ENCODE data around the gene SPAG16. TPM values are rescaled to one million over a fixed set of nuclear protein-coding genes. Genes with fewer than 3 reads are reported as not detected.

SPAG16 gene
- total and polyA plus RNA-seq, 2 of the 13 experiments (the other 11 are each of a cell fraction or from before 2014, with no cell fraction given), result 9.6 to 26.5 TPM

GRCh38 chr2:213237787-213238186 lies 46.5 kb upstream of the SPAG16 start:
- Histone ChIP-seq H3K4me2 (ENCODE audit: low read depth, low read length) (no peak overlapping the region), H3K4me3 (replicated peaks in 1 of 3; ENCODE audit: insufficient read depth in 1 of 3, low read depth in 2 of 3, low read length in 3 of 3) (no peak overlapping the region), H3K9ac (ENCODE audit: insufficient read depth, low read depth, low read length) (no peak overlapping the region), H2AFZ (ENCODE audit: low read length) (no peak overlapping the region), H3K9me3 (ENCODE audit: low read length) (no peaks in the 10 kb centered on the region), H3K27ac (ENCODE audit: extremely low read length, insufficient read depth, low read length) (no peak overlapping the region), H4K20me1 (ENCODE audit: insufficient read depth, low read length) (no peaks in the 10 kb centered on the region), H3K79me2 (ENCODE audit: insufficient read depth, low read length) (no peaks in the 10 kb centered on the region), H3K27me3 (ENCODE audit: control insufficient read depth in 1 of 2, insufficient read depth in 2 of 2, low read length in 2 of 2) (no peaks in the 10 kb centered on the region), H3K4me1 (ENCODE audit: insufficient read depth, low read length) (peaks cover 28% of the 10 kb centered on the region), H3K36me3 (replicated peaks in 1 of 2; ENCODE audit: control insufficient read depth in 1 of 2, insufficient read depth in 2 of 2, low read length in 2 of 2) (no peaks in the 10 kb centered on the region)
- intact Hi-C loops (cut with micrococcal nuclease; ENCODE audit: unreplicated experiment) (loop anchor here (2.0 kb wide), 1 partner anchor 85 kb away; no protein-coding TSS in a partner anchor), in situ Hi-C loops (cut with HindIII; ENCODE audit: extremely low pct_ligation_motif_present, low pct_unique_long_range_greater_than_20kb) (no loop called here)
- FAIRE-seq (no peak), ATAC-seq (no peak), DNase-seq (ENCODE audit: low spot score) (no peak)
- 91% methylated on average over 2 of the region's 2 CpGs for WGBS (ENCODE audit: low lambda C conversion rate)
- ChIA-PET CTCF (ENCODE audit: low intra/inter-chr PET ratio, low total read pairs) (no interaction called here), POLR2A (no interaction called here)
- TF ChIP-seq AGO2 (optimal IDR thresholded peaks at IDR 0.05; ENCODE audit: low read depth, low read length), result no peak
- no TSS peak for BruUV-seq (replicated peaks)

- Histone ChIP-seq H3K4me2 (ENCODE audit: low read depth, low read length) (peak overlapping the region; percentile 54), H3K4me3 (replicated peaks in 1 of 3; ENCODE audit: insufficient read depth in 1 of 3, low read depth in 2 of 3, low read length in 3 of 3) (peak overlapping the region in 2 of 3 experiments; percentile 19 to 32; a peak in 2 of 6 replicates), H3K36me3 (replicated peaks in 1 of 2; ENCODE audit: control insufficient read depth in 1 of 2, insufficient read depth in 2 of 2, low read length in 2 of 2) (no peaks in the 10 kb centered on the region), H3K4me1 (ENCODE audit: insufficient read depth, low read length) (peaks cover 28% of the 10 kb centered on the region), H4K20me1 (ENCODE audit: insufficient read depth, low read length) (no peaks in the 10 kb centered on the region), H3K27me3 (ENCODE audit: control insufficient read depth in 1 of 2, insufficient read depth in 2 of 2, low read length in 2 of 2) (no peaks in the 10 kb centered on the region), H3K9ac (ENCODE audit: insufficient read depth, low read depth, low read length) (no peak overlapping the region; the same call in 1 of the 2 replicates), H2AFZ (ENCODE audit: low read length) (no peak overlapping the region), H3K27ac (ENCODE audit: extremely low read length, insufficient read depth, low read length) (peak overlapping the region; percentile 46), H3K79me2 (ENCODE audit: insufficient read depth, low read length) (no peaks in the 10 kb centered on the region), H3K9me3 (ENCODE audit: low read length) (no peaks in the 10 kb centered on the region)
- CTCF ChIA-PET (ENCODE audit: low intra/inter-chr PET ratio, low total read pairs), result no interaction called here
- POLR2A ChIA-PET, result interaction anchor here (1.0 kb wide), 1 partner anchor 49 kb away, joined by 3 read pairs; no protein-coding TSS in a partner anchor
- 5% methylated on average over 3 of the region's 3 CpGs for WGBS (ENCODE audit: low lambda C conversion rate)
- DNase-seq (ENCODE audit: low spot score) (peak; percentile 97), ATAC-seq (peak; percentile 96), FAIRE-seq (peak; percentile 79)
- in situ Hi-C loops (cut with HindIII; ENCODE audit: extremely low pct_ligation_motif_present, low pct_unique_long_range_greater_than_20kb), result no loop called here
- BruUV-seq (replicated peaks), result no TSS peak
- intact Hi-C loops (cut with micrococcal nuclease; ENCODE audit: unreplicated experiment), result loop anchor here (1.0 to 2.0 kb wide), 3 partner anchors 45 to 86 kb away; partner anchors contain the start of gene SPAG16
- peak; percentile 32; the same call in 1 of the 2 replicates for TF ChIP-seq SAP130 (CRISPR knock-in tag; IDR thresholded peaks at IDR 0.05; ENCODE audit: low read depth)
- no peak for TF ChIP-seq PRMT3 (CRISPR knock-in tag; IDR thresholded peaks at IDR 0.05; ENCODE audit: borderline replicate concordance, low read depth)
- TF ChIP-seq MTF2 (CRISPR knock-in tag; IDR thresholded peaks at IDR 0.05; ENCODE audit: borderline replicate concordance), result 0 out of 2 replicates have a peak, but pooled peaks have one; percentile 45
- no peak for TF ChIP-seq CBX1 (IDR thresholded peaks at IDR 0.05; ENCODE audit: low read depth)
- TF ChIP-seq RXRB (CRISPR knock-in tag; IDR thresholded peaks at IDR 0.05; ENCODE audit: borderline replicate concordance), result peak; percentile 41; the same call in 1 of the 2 replicates
- TF ChIP-seq, protein P1, sequence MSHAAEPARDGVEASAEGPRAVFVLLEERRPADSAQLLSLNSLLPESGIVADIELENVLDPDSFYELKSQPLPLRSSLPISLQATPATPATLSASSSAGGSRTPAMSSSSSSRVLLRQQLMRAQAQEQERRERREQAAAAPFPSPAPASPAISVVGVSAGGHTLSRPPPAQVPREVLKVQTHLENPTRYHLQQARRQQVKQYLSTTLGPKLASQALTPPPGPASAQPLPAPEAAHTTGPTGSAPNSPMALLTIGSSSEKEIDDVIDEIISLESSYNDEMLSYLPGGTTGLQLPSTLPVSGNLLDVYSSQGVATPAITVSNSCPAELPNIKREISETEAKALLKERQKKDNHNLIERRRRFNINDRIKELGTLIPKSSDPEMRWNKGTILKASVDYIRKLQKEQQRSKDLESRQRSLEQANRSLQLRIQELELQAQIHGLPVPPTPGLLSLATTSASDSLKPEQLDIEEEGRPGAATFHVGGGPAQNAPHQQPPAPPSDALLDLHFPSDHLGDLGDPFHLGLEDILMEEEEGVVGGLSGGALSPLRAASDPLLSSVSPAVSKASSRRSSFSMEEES (CRISPR knock-in tag; IDR thresholded peaks at IDR 0.05), result 0 out of 2 replicates have a peak, but pooled peaks have one; percentile 20
- TF ChIP-seq NFKBIZ (CRISPR knock-in tag; IDR thresholded peaks at IDR 0.05), result 0 out of 2 replicates have a peak, but pooled peaks have one; percentile 47
- TF ChIP-seq, protein P2, sequence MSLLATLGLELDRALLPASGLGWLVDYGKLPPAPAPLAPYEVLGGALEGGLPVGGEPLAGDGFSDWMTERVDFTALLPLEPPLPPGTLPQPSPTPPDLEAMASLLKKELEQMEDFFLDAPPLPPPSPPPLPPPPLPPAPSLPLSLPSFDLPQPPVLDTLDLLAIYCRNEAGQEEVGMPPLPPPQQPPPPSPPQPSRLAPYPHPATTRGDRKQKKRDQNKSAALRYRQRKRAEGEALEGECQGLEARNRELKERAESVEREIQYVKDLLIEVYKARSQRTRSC (CRISPR knock-in tag; IDR thresholded peaks at IDR 0.05; ENCODE audit: low read depth), result no peak
- no peak for TF ChIP-seq SNAI1 (CRISPR knock-in tag; IDR thresholded peaks at IDR 0.05; ENCODE audit: borderline replicate concordance)
- no peak for TF ChIP-seq MXD3 (CRISPR knock-in tag; IDR thresholded peaks at IDR 0.05)
- peak; percentile 44; the same call in 1 of the 2 replicates for TF ChIP-seq FOXJ3 (CRISPR knock-in tag; IDR thresholded peaks at IDR 0.05; ENCODE audit: borderline replicate concordance)
- TF ChIP-seq ZNF121 (CRISPR knock-in tag; IDR thresholded peaks at IDR 0.05), result no peak
- TF ChIP-seq, protein P3, sequence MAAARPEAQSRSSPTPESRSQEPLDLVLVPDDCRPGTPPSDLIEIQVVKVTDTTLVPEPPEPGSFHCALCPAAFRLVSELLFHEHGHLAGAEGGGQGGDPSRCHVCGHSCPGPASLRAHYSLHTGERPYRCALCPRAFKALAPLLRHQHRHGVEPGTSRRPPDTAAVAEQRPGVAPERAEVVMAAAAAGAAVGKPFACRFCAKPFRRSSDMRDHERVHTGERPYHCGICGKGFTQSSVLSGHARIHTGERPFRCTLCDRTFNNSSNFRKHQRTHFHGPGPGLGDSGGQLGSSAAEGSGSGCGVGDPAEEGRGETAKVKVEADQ (CRISPR knock-in tag; IDR thresholded peaks at IDR 0.05; ENCODE audit: borderline replicate concordance), result no peak
Observed at GRCh38 chr2:213238753-213239495, 45.3 kb upstream of the SPAG16 start.
